H9 (cell line): Measurements from ENCODE around the gene CEP162. TPM values are rescaled to one million over a fixed set of nuclear protein-coding genes. Genes with fewer than 3 reads are reported as not detected.

Experiments used
- DNase-seq: peaks from one replicate; pipeline ENCODE4 v3.0.0-alpha.2; 2017
- H2AFZ ChIP-seq: one replicate; pipeline ENCODE4 v1.6.1; 2013; ENCODE audit warnings: mild to moderate bottlenecking, low read length, control low read depth, moderate library complexity
- H2AK5ac ChIP-seq: 2 replicates; pipeline ENCODE4 v1.6.1; 2013; ENCODE audit warnings: low read length, control low read depth, mixed read lengths; ENCODE audit not compliant: insufficient read length
- H2BK120ac ChIP-seq: one replicate; pipeline ENCODE4 v1.6.1; 2013; ENCODE audit warnings: low read depth, mild to moderate bottlenecking, low read length, control low read depth, inconsistent platforms; ENCODE audit not compliant: poor library complexity, severe bottlenecking
- H2BK12ac ChIP-seq: 2 replicates; pipeline ENCODE4 v1.6.1; 2013; ENCODE audit warnings: low read length, control low read depth, mixed read lengths, low read depth; ENCODE audit not compliant: insufficient read length
- H2BK15ac ChIP-seq: 2 replicates; pipeline ENCODE4 v1.6.1; 2013; ENCODE audit warnings: low read depth, low read length, control low read depth
- H2BK20ac ChIP-seq: one replicate; pipeline ENCODE4 v1.6.1; 2013; ENCODE audit warnings: low read depth, mild to moderate bottlenecking, low read length, control low read depth, inconsistent platforms; ENCODE audit not compliant: poor library complexity, severe bottlenecking
- H2BK5ac ChIP-seq: 2 replicates; pipeline ENCODE4 v1.6.1; 2013; ENCODE audit warnings: low read length, control low read depth, mixed read lengths; ENCODE audit not compliant: insufficient read length
- H3K14ac ChIP-seq: 2 replicates; pipeline ENCODE4 v1.6.1; 2013; ENCODE audit warnings: low read length, control low read depth; ENCODE audit not compliant: insufficient read depth
- H3K18ac ChIP-seq: 2 replicates; pipeline ENCODE4 v1.6.1; 2013; ENCODE audit warnings: low read depth, mild to moderate bottlenecking, mixed read lengths, low read length, control low read depth; ENCODE audit not compliant: insufficient read length
- H3K23ac ChIP-seq: 2 replicates; pipeline ENCODE4 v1.6.1; 2013; ENCODE audit warnings: low read length, control low read depth, mixed read lengths, low read depth; ENCODE audit not compliant: insufficient read length
- H3K23me2 ChIP-seq: 2 replicates; pipeline ENCODE4 v1.6.1; 2013; ENCODE audit warnings: low read depth, mild to moderate bottlenecking, mixed read lengths, low read length, control low read depth; ENCODE audit not compliant: insufficient read length, poor library complexity, severe bottlenecking
- H3K27ac ChIP-seq: 2 replicates; pipeline ENCODE4 v1.5.1; 2013; ENCODE audit warnings: low read length, control low read depth, mixed read lengths, low read depth; ENCODE audit not compliant: insufficient read length
- H3K27me3 ChIP-seq: 2 replicates; pipeline ENCODE4 v1.6.1; 2013; ENCODE audit warnings: low read length, control low read depth, inconsistent platforms; ENCODE audit not compliant: insufficient read depth
- H3K4ac ChIP-seq: 2 replicates; pipeline ENCODE4 v1.6.1; 2013; ENCODE audit warnings: low read depth, mild to moderate bottlenecking, control low read depth, inconsistent platforms, low read length, moderate library complexity
- H3K4me1 ChIP-seq: 2 replicates; pipeline ENCODE4 v1.6.1; 2013; ENCODE audit warnings: low read length, control low read depth, inconsistent platforms; ENCODE audit not compliant: insufficient read depth
- H3K4me2 ChIP-seq: 2 replicates; pipeline ENCODE4 v1.6.1; 2013; ENCODE audit warnings: low read length, control low read depth, mixed read lengths; ENCODE audit not compliant: insufficient read length, insufficient read depth
- H3K56ac ChIP-seq: 2 replicates; pipeline ENCODE4 v1.6.1; 2013; ENCODE audit warnings: low read depth, mild to moderate bottlenecking, mixed read lengths, low read length, control low read depth; ENCODE audit not compliant: insufficient read length
- H3K79me1 ChIP-seq: 2 replicates; pipeline ENCODE4 v1.6.1; 2013; ENCODE audit warnings: low read depth, mild to moderate bottlenecking, moderate library complexity, low read length, control low read depth, inconsistent platforms; ENCODE audit not compliant: insufficient read depth, poor library complexity, severe bottlenecking
- H3K79me2 ChIP-seq: 2 replicates; pipeline ENCODE4 v1.6.1; 2013; ENCODE audit warnings: low read length, control low read depth, inconsistent platforms; ENCODE audit not compliant: insufficient read depth
- H3K9ac ChIP-seq: 2 replicates; pipeline ENCODE4 v1.6.1; 2013; ENCODE audit warnings: low read length, control low read depth, mixed read lengths; ENCODE audit not compliant: insufficient read length; ENCODE audit errors: extremely low read depth
- H3K9me3 ChIP-seq: one replicate; pipeline ENCODE4 v1.6.1; 2013; ENCODE audit warnings: low read depth, low read length, inconsistent platforms; ENCODE audit not compliant: control insufficient read depth
- H3T11ph ChIP-seq: one replicate; pipeline ENCODE4 v1.6.1; 2013; ENCODE audit warnings: mild to moderate bottlenecking, low read length, control low read depth, inconsistent platforms
- H4K20me1 ChIP-seq: one replicate; pipeline ENCODE4 v1.6.1; 2013; ENCODE audit not compliant: control insufficient read depth, insufficient read length, insufficient read depth
- H4K5ac ChIP-seq: 2 replicates; pipeline ENCODE4 v1.6.1; 2013; ENCODE audit warnings: low read depth, mild to moderate bottlenecking, mixed read lengths, low read length, control low read depth; ENCODE audit not compliant: insufficient read length
- H4K8ac ChIP-seq: replicated peaks from 2 replicates; pipeline ENCODE4 v1.6.1; 2013; ENCODE audit warnings: low read length, control low read depth, mixed read lengths, low read depth; ENCODE audit not compliant: insufficient read length
- H4K91ac ChIP-seq: 2 replicates; pipeline ENCODE4 v1.6.1; 2013; ENCODE audit warnings: low read depth, mild to moderate bottlenecking, moderate library complexity, mixed read lengths, low read length, control low read depth; ENCODE audit not compliant: insufficient read length
- H3K27ac Mint-ChIP-seq, 3 experiments: 2 replicates in 2 of 3; 3 replicates in 1 of 3; pipeline ENCODE4 v1.8.0; 2020 to 2021; ENCODE audit warnings: mixed read lengths in 3 of 3, mild to moderate bottlenecking in 1 of 3, moderate library complexity in 1 of 3
- H3K27me3 Mint-ChIP-seq: 2 replicates; pipeline ENCODE4 v1.8.0; 2021; ENCODE audit warnings: low read depth, mild to moderate bottlenecking, moderate library complexity, mixed read lengths
- H3K36me3 Mint-ChIP-seq, 3 experiments: 2 replicates in 2 of 3; 3 replicates in 1 of 3; pipeline ENCODE4 v1.8.0; 2020 to 2021; ENCODE audit warnings: low read depth in 3 of 3, mixed read lengths in 3 of 3; ENCODE audit not compliant: insufficient read depth in 1 of 3
- H3K4me1 Mint-ChIP-seq, 2 experiments: 2 replicates each; pipeline ENCODE4 v1.8.0; 2020; ENCODE audit warnings: mixed read lengths in 2 of 2
- H3K4me3 Mint-ChIP-seq, 2 experiments: 2 replicates in 1 of 2; 3 replicates in 1 of 2; pipeline ENCODE4 v1.8.0; 2020 to 2021; ENCODE audit warnings: mild to moderate bottlenecking in 2 of 2, mixed read lengths in 2 of 2, moderate library complexity in 1 of 2
- H3K9me3 Mint-ChIP-seq, 2 experiments: 2 replicates in 1 of 2; 3 replicates in 1 of 2; pipeline ENCODE4 v1.8.0; 2020; ENCODE audit warnings: mild to moderate bottlenecking in 2 of 2, mixed read lengths in 2 of 2, moderate library complexity in 1 of 2
- WGBS: extraction: QIAGEN DNeasy Blood & Tissue Kit; methylation state at CpG from one replicate; pipeline ENCODE4 v1.1.7; 2013; ENCODE audit warnings: missing lambda C conversion rate, low lambda C conversion rate, mixed read lengths; ENCODE audit not compliant: insufficient read length; ENCODE audit errors: extremely low coverage; 5-methylcytosine and 5-hydroxymethylcytosine counted together
- total RNA-seq: library from RNA; stranded (reverse); gene quantifications from 2 replicates; pipeline ENCODE4 v1.2.1, GENCODE V29; 2021
- TF ChIP-seq, protein P1 (sequence below): fragments of 200-600 bp; sonication (generic); conservative IDR thresholded peaks from 3 replicates; pipeline ENCODE4 v1.8.0; 2021; ENCODE audit warnings: antibody characterized with exemption, mild to moderate bottlenecking

CEP162 gene
- total RNA-seq, 1 experiment from 2014 or later = 11.5 TPM

- Histone ChIP-seq H2BK15ac (no peak overlapping the region), H3K4me2 (peak overlapping the region; percentile 98), H3K56ac (no peak overlapping the region), H4K5ac (no peak overlapping the region), H4K20me1 (no peaks in the 10 kb centered on the region), H3K4ac (no peak overlapping the region), H3K14ac (no peak overlapping the region), H2AK5ac (no peak overlapping the region), H3T11ph (no peak overlapping the region), H2BK120ac (no peak overlapping the region), H2BK5ac (no peak overlapping the region), H3K27ac (no peak overlapping the region), H3K23ac (no peak overlapping the region), H4K8ac (no peak overlapping the region), H2AFZ (peak overlapping the region; percentile 88), H3K4me1 (peaks cover 2% of the 10 kb centered on the region; the same call in 1 of the 2 replicates), H3K27me3 (no peaks in the 10 kb centered on the region), H2BK12ac (no peak overlapping the region), H3K23me2 (peaks cover 5% of the 10 kb centered on the region), H2BK20ac (no peak overlapping the region), H3K79me1 (no peaks in the 10 kb centered on the region), H4K91ac (no peak overlapping the region), H3K9me3 (no peaks in the 10 kb centered on the region), H3K9ac (no peak overlapping the region), H3K79me2 (no peaks in the 10 kb centered on the region), H3K18ac (no peak overlapping the region)
- H3K27ac Mint-ChIP-seq = no peak overlapping the region
- peak overlapping the region; percentile 91 to 92 for H3K4me3 Mint-ChIP-seq
- H3K9me3 Mint-ChIP-seq = no peaks in the 10 kb centered on the region
- no peak for DNase-seq
- TF ChIP-seq, protein P1, sequence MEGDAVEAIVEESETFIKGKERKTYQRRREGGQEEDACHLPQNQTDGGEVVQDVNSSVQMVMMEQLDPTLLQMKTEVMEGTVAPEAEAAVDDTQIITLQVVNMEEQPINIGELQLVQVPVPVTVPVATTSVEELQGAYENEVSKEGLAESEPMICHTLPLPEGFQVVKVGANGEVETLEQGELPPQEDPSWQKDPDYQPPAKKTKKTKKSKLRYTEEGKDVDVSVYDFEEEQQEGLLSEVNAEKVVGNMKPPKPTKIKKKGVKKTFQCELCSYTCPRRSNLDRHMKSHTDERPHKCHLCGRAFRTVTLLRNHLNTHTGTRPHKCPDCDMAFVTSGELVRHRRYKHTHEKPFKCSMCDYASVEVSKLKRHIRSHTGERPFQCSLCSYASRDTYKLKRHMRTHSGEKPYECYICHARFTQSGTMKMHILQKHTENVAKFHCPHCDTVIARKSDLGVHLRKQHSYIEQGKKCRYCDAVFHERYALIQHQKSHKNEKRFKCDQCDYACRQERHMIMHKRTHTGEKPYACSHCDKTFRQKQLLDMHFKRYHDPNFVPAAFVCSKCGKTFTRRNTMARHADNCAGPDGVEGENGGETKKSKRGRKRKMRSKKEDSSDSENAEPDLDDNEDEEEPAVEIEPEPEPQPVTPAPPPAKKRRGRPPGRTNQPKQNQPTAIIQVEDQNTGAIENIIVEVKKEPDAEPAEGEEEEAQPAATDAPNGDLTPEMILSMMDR = no peak
- peaks cover 23% of the 10 kb centered on the region for H3K27me3 Mint-ChIP-seq
- no peaks in the 10 kb centered on the region; a peak in 1 of 7 replicates for H3K36me3 Mint-ChIP-seq
- WGBS = no CpG with 5 or more reads among the region's 1 CpG
- H3K4me1 Mint-ChIP-seq = peaks cover 7 to 9% of the 10 kb centered on the region in 2 experiments; a peak in 3 of 4 replicates
Observed at GRCh38 chr6:84228198-84228543, 728 bp upstream of the CEP162 start.
